HG03520 (cell line): ENCODE data around the gene RIPPLY3.
"Not testable (repeated sequence)": the region's sequence is repeated elsewhere in the genome, so short reads cannot be mapped to it uniquely, and the experiment has no call there.

Experiments used
- ATAC-seq: cut with Tn5 transposase; IDR thresholded peaks from one replicate; pipeline ENCODE4 v1.9.1; 2021; ENCODE audit warnings: mild to moderate bottlenecking, moderate library complexity; ENCODE audit not compliant: unreplicated experiment

The RIPPLY3 gene

GRCh38 chr21:36980280-36981048, 26.0 kb upstream of the RIPPLY3 start:
- ATAC-seq = no peak

- no peak for ATAC-seq
These were observed 25.5 kb upstream of the RIPPLY3 start for GRCh38 chr21:36981049-36981391.

DNA sequence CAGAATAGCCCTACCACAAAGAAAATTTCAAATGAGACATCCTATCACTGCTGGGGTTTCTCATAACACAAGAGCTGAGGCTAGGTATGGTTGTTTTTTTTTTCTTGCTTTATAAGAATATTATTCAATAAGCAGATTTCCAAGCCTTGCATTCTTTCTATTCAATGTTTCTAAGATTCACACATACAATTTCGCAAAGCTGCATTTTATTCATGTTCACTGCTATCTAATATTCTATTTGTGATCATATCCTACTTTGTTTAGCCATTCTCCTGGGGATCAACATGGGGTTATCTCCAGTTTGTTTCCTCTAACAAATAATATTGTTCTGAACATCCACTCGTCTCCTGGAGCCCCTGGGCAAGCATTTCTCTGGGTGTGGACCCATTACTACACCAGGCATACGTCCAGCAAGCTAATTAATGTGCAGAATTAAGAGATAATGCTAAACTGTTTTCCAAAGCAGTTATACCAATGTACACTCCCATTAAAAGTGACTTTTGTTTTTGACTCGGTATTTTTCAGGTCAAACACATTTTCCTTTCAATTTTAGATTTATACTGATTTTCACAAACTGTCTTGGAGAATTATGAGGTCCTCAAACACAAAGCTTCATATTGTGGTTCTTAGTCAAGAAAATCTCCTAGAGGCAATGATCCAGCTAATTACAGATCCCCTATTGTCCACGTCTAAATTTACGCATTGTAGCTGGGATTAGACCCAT, 24.4 kb upstream of the RIPPLY3 start:
- ATAC-seq = no peak

DNA sequence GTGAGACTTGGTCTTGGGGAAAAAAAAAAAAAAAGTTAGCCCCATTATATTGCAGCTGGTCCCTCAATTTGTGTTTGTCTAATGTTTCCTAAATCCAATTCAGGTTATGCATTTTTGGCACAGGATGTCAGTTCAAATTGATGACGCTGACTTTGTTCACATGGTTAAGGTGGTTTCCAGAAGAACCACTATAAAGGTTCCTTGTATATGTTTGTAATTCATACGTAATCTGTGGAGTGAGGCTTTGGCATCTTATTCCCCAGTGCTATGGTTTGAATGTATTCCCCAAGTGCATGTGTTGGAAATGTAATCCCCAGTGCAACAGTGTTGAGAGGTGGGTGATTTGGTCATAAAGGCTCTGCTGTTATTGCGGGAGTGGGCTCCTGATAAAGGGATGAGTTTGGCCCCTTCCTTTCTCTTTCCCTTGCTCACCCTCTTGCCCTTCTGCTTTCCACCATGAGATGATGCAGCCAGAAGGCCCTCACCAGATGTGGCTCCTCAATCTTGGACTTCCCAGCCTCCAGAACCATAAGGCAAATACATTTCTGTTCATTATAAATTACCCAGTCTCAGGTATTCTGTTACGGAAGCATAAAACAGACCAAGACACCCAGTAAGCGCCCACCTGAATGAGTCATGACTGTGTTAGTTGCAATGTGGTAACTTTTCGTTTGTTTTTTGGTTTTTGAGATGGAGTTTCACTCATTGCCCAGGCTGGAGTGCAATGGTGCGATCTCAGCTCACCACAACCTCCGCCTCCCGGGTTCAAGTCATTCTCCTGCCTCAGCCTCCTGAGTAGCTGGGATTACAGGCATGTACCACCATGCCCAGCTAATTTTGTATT, 20.5 kb upstream of the RIPPLY3 start:
- no peak for ATAC-seq

- no peak for ATAC-seq
These were observed 18.7 kb upstream of the RIPPLY3 start for GRCh38 chr21:36987845-36988244.

DNA sequence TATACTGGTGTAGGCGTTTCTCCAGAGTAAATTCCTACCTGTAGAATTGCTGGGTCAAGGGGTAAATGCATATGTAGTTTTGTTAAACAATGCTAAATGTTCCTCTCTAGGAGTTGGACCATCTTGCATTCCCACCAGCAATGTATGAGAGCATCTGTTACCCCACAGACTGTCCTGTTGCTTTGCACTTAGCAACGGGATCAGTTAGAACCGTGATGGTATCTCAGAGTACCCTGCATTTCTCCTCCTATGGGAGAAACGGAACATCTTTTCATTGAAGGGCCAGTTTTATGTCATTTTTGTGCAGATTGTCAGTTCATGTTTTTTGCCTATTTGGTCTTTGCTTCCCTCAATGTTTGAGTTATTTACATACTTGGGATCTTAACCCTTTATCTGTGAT, 18.0 kb upstream of the RIPPLY3 start:
- ATAC-seq = no peak

DNA sequence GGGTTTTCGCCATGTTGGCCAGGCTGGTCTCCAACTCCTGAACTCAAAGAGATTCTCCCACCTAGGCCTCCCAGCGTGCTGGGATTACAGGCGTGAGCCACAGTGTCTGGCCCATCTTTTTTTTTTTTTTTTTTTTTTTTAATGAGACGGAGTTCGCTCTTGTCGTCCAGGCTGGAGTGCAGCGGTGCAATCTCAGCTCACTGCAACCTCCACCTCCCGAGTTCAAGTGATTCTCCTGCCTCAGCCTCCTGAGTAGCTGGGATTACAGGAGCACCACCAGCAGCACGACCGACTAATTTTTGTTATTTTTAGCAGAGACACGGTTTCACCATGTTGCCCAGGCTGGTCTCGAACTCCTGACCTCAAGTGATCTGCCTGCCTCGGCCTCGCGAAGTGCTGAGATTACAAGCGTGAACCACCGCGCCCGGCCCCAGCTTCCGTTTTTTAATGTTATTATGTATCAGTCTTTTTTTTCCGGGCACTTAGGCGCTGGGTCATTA, 17.3 kb upstream of the RIPPLY3 start:
- ATAC-seq = not testable (repeated sequence)

- peak; percentile 90 for ATAC-seq
These were observed 16.6 kb upstream of the RIPPLY3 start for GRCh38 chr21:36989699-36990507.

- ATAC-seq = no peak
These were observed 15.8 kb upstream of the RIPPLY3 start for GRCh38 chr21:36990508-36991205.

GRCh38 chr21:36992671-36993070, 13.8 kb upstream of the RIPPLY3 start:
- no peak for ATAC-seq

GRCh38 chr21:36994501-36995158, 11.9 kb upstream of the RIPPLY3 start:
- ATAC-seq = no peak

DNA sequence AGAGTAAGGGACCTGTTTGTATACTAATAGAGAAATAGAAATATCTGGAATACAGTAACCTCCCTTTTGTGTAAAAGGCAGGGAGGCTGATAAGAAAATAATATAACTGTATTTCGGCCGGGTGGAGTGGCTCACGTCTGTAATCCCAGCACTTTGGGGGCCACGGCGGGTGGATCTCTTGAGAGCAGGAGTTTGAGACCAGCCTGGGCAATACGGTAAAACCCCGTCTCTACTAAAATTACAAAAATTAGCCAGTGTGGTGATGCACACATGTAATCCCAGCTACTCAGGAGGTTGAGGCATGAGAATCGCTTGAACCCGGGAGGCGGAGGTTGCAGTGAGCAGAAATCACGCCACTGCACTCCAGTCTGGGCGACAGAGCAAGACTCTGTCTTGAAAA, 11.2 kb upstream of the RIPPLY3 start:
- ATAC-seq = not testable (repeated sequence)

DNA sequence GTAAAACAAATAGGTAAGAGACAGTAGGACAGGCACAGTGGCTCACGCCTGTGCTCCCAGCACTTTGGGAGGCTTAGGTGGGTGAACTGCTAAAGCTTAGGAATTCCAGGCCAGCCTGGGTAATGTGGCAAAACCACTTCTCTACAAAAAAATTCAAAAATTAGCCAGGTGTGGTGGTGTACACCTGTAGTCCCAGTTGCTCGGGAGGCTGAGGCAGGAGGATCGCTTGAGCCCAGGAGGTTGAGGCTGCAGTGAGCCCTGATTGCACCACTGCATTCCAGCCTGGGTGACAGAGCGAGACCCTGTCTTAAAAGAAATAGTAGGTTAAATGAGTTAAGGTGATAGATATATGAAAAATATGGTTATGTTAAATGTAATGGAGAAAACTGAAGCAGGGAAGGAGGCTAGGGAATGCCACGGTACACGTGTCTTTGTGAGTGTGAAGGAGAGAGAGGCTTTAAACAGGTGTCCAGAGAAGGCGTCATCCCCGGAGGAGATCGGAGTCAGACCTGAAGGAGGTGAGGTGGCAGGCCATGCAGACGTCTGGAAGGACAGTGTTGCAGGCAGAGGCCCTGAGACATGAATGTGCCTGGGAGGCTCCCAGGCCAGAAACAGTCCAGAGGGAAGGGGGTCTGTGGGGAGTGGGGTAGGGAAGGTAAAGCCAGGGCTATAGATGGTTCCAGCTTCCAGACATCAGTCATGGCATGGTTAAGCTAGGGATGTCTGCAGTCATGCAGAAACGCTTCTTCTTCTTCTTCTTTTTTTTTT, 7.2 kb upstream of the RIPPLY3 start:
- no peak for ATAC-seq

GRCh38 chr21:37000381-37000780, 6.1 kb upstream of the RIPPLY3 start:
- ATAC-seq = no peak

DNA sequence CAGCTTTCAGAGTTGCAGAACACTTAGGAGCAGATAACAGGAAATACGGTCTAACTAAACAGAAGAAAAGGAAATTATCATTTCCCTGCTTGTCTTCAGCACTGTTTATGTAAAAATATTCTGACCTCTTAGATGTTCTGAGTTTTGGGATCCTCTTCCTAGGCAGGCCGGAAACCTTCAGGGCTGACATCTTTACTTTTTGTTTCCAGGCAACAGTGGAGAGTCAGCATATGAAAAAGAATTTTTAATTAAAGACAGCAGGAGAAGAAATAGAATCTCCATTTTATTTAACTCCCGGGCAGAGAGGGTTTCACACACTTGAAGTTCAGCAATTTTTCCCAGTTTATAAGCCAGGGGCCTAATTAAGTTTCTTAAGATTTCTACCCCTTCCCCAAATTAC, 5.1 kb upstream of the RIPPLY3 start:
- ATAC-seq = no peak

GRCh38 chr21:37002851-37003250, 3.7 kb upstream of the RIPPLY3 start:
- not testable (repeated sequence) for ATAC-seq

DNA sequence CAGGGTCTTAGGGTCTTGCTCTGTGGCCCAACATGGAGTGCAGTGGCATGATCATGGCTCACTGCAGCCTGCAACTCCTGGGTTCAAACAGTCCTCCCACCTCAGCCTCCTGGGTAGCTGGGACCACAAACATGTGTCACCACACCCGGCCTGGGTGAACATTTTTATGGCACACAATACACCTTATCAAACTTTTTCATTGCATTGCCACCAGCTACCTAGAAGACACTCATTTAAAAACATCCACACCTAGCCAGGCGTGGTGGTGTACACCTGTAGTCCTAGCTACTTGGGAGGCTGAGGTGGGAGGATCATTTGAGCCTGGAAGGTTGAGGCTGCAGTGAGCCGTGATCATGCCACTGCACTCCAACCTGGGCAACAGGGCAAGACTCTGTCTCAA, 2.6 kb upstream of the RIPPLY3 start:
- not testable (repeated sequence) for ATAC-seq

GRCh38 chr21:37005548-37006485, 685 bp upstream of the RIPPLY3 start:
- no peak for ATAC-seq
